ENCODE measurements around the gene PHF1. TPM values are rescaled to one million over a fixed set of nuclear protein-coding genes. Genes with fewer than 3 reads are reported as not detected.

PHF1 gene
- polyA plus RNA-seq, 1 donor from 2014 or later, result 102 TPM

DNA sequence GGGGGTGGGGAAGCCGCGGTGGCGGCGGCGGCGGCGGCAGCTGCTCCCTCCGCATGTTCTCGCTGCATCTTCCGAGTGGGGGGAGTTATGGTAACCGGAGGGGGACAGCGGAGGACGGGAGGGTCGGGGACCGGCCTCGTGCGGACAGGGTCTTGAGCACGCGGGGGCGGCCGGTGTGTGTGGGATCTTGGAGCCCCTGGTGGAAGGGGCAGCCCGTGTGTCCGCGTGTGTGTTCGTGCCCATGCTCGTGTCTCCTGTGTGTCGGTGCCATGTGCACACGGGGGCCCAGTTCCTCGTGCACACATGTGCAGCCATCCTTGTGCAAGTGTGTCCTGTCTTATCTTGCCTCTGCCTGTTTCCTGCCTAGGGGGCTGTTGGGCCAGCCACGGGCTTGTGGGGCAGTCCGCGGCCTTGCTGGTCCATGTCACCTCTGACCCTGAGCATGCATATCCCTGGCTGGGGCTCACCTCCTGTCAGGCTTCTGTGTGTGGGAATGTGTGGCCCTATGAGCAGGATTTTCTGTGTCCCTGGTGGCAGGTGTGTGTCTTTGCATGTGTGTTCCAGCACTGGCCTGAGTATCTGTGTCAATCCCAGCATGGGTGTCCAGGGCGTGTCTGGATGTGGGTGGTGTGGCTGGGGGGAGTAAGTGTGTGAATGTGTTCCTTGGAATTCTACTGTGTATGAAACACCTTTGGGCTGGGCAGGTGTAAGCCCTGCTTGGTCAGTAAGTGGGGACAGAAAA is 17.6 kb downstream of the PHF1 start:
- Histone ChIP-seq H3K4me2 (ENCODE audit: low read length) (peak overlapping the region; percentile 95), H4K20me1 (ENCODE audit: insufficient read depth) (no peaks in the 10 kb centered on the region), H3K36me3 (ENCODE audit: insufficient read depth, low read length) (no peaks in the 10 kb centered on the region), H3K9me2 (ENCODE audit: insufficient read depth, low read length) (no peaks in the 10 kb centered on the region), H3K79me2 (replicated peaks; ENCODE audit: insufficient read depth, low read length) (peaks cover 43% of the 10 kb centered on the region), H3K9me3 (ENCODE audit: low read length) (no peaks in the 10 kb centered on the region), H3K4me3 (ENCODE audit: low read length) (peak overlapping the region; percentile 87), H3K27ac (ENCODE audit: low read length) (peak overlapping the region; percentile 81), H3K27me3 (ENCODE audit: insufficient read depth, low read depth, low read length) (no peaks in the 10 kb centered on the region), H3K9ac (ENCODE audit: low read length) (peak overlapping the region; percentile 81), H3F3A (ENCODE audit: insufficient read depth, low read length, poor library complexity, severe bottlenecking) (peaks cover 5% of the 10 kb centered on the region), H2AFZ (ENCODE audit: low read depth, low read length) (no peak overlapping the region)
- TF ChIP-seq CTCF (IDR thresholded peaks at IDR 0.05; ENCODE audit: poor library complexity, severe bottlenecking) (peak; percentile 59), SMC3 (conservative IDR thresholded peaks at IDR 0.05; ENCODE audit: poor library complexity) (peak; percentile 15), EP300 (conservative IDR thresholded peaks at IDR 0.05; ENCODE audit: poor library complexity, severe bottlenecking) (no peak), RAD21 (conservative IDR thresholded peaks at IDR 0.05) (no peak), MXI1 (conservative IDR thresholded peaks at IDR 0.05; ENCODE audit: poor library complexity, severe bottlenecking) (peak; percentile 89)

DNA sequence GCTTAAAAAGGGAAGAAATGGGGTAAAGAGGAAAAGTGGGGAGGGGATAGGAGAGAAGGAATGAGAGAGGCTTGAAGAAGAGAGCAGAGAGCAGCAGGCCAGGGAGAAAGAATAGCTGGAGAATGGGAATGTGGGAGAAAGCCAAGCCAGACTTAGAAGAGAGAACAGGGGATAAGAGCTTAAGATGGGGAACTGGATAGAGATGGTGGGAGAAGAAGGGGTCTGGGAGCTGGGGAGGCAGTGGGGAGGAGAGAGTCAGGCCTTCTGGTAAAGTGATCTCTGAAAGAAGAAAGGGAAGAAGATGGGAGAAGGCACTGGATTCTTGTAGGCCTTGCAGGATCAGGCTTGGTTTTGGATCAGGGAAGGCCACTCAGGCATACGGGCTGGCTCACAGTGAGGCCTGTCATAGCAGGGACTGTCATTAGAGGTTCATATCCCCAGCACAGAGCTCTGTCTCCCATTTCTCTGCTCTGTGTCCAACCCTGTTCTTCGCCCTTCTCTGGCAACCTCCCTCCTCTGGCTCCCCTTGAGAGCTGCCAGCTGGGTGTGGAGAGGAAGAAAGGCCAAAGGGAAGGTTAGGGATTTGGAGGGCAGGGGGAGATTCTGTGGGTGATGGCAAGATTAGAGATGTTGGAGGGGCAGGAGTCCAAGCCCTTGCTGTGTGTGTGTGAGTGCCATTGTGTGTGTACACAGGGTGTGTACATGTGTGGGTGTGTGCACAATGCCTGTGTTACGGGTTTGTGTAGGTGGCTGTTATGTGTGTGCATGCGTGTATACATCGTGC is 18.3 kb downstream of the PHF1 start:
- peak overlapping the region; percentile 95 for H3K4me2 ChIP-seq (ENCODE audit: low read length)

More for the DNA sequence above, 18.3 kb downstream of the PHF1 start:
- Histone ChIP-seq H3K4me3 (ENCODE audit: low read length) (peak overlapping the region; percentile 87), H3K36me3 (ENCODE audit: insufficient read depth, low read length) (no peaks in the 10 kb centered on the region), H3F3A (ENCODE audit: insufficient read depth, low read length, poor library complexity, severe bottlenecking) (peaks cover 5% of the 10 kb centered on the region), H3K27me3 (ENCODE audit: insufficient read depth, low read depth, low read length) (no peaks in the 10 kb centered on the region), H3K9me3 (ENCODE audit: low read length) (no peaks in the 10 kb centered on the region), H3K79me2 (replicated peaks; ENCODE audit: insufficient read depth, low read length) (peaks cover 42% of the 10 kb centered on the region), H3K9me2 (ENCODE audit: insufficient read depth, low read length) (no peaks in the 10 kb centered on the region), H3K9ac (ENCODE audit: low read length) (peak overlapping the region; percentile 81), H2AFZ (ENCODE audit: low read depth, low read length) (no peak overlapping the region), H4K20me1 (ENCODE audit: insufficient read depth) (no peaks in the 10 kb centered on the region), H3K27ac (ENCODE audit: low read length) (peak overlapping the region; percentile 81)
- no peak for TF ChIP-seq MXI1 (conservative IDR thresholded peaks at IDR 0.05; ENCODE audit: poor library complexity, severe bottlenecking)
- TF ChIP-seq, protein P1, sequence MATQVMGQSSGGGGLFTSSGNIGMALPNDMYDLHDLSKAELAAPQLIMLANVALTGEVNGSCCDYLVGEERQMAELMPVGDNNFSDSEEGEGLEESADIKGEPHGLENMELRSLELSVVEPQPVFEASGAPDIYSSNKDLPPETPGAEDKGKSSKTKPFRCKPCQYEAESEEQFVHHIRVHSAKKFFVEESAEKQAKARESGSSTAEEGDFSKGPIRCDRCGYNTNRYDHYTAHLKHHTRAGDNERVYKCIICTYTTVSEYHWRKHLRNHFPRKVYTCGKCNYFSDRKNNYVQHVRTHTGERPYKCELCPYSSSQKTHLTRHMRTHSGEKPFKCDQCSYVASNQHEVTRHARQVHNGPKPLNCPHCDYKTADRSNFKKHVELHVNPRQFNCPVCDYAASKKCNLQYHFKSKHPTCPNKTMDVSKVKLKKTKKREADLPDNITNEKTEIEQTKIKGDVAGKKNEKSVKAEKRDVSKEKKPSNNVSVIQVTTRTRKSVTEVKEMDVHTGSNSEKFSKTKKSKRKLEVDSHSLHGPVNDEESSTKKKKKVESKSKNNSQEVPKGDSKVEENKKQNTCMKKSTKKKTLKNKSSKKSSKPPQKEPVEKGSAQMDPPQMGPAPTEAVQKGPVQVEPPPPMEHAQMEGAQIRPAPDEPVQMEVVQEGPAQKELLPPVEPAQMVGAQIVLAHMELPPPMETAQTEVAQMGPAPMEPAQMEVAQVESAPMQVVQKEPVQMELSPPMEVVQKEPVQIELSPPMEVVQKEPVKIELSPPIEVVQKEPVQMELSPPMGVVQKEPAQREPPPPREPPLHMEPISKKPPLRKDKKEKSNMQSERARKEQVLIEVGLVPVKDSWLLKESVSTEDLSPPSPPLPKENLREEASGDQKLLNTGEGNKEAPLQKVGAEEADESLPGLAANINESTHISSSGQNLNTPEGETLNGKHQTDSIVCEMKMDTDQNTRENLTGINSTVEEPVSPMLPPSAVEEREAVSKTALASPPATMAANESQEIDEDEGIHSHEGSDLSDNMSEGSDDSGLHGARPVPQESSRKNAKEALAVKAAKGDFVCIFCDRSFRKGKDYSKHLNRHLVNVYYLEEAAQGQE (IDR thresholded peaks at IDR 0.05; ENCODE audit: borderline replicate concordance), result no peak
- TF ChIP-seq CTCF (IDR thresholded peaks at IDR 0.05; ENCODE audit: poor library complexity, severe bottlenecking), result no peak
- no peak for TF ChIP-seq EZH2 (IDR thresholded peaks at IDR 0.05; ENCODE audit: borderline replicate concordance, insufficient read depth, low read length, poor library complexity, severe bottlenecking)
- TF ChIP-seq SMC3 (conservative IDR thresholded peaks at IDR 0.05; ENCODE audit: poor library complexity), result no peak
- no peak for TF ChIP-seq TAF1 (IDR thresholded peaks at IDR 0.05; ENCODE audit: low read depth)
- TF ChIP-seq POLR2AphosphoS5 (IDR thresholded peaks at IDR 0.05), result no peak
- TF ChIP-seq EP300 (conservative IDR thresholded peaks at IDR 0.05; ENCODE audit: poor library complexity, severe bottlenecking), result no peak
- no peak for TF ChIP-seq RAD21 (conservative IDR thresholded peaks at IDR 0.05)
